GM11168 (cell line): ENCODE results near the gene TTC39A.
"Not testable (repeated sequence)": the region's sequence is repeated elsewhere in the genome, so short reads cannot be mapped to it uniquely, and the experiment has no call there.

Experiments
- in situ Hi-C: fragments of 300-500 bp; cut with MboI; formaldehyde crosslinking; loops from one replicate; pipeline ENCODE4 v1.12.0; 2022; ENCODE audit warnings: low sequenced_read_pairs; ENCODE audit not compliant: unreplicated experiment

TTC39A gene

GRCh38 chr1:51341876-51342496 lies 11.6 kb upstream of the TTC39A start:
- in situ Hi-C loops = no loop called here

GRCh38 chr1:51340380-51340779 lies 10.0 kb upstream of the TTC39A start:
- in situ Hi-C loops = no loop called here

GRCh38 chr1:51336711-51337110 lies 6.3 kb upstream of the TTC39A start:
- in situ Hi-C loops = no loop called here

GRCh38 chr1:51336004-51336403 lies 5.6 kb upstream of the TTC39A start:
- in situ Hi-C loops = no loop called here

GRCh38 chr1:51331206-51332100 lies 1.1 kb upstream of the TTC39A start:
- in situ Hi-C loops = no loop called here

GRCh38 chr1:51329443-51330325 lies 678 bp downstream of the TTC39A start:
- in situ Hi-C loops = no loop called here

- in situ Hi-C loops = no loop called here
Observed at GRCh38 chr1:51328926-51329325, 1.4 kb downstream of the TTC39A start.

GRCh38 chr1:51328279-51328678 lies 2.1 kb downstream of the TTC39A start:
- in situ Hi-C loops = no loop called here

GRCh38 chr1:51327386-51327785 lies 3.0 kb downstream of the TTC39A start:
- in situ Hi-C loops = no loop called here

- in situ Hi-C loops = no loop called here
Observed at GRCh38 chr1:51326839-51327238, 3.5 kb downstream of the TTC39A start.

GRCh38 chr1:51325878-51326755 lies 4.2 kb downstream of the TTC39A start:
- in situ Hi-C loops = no loop called here

GRCh38 chr1:51325391-51325790 lies 5.0 kb downstream of the TTC39A start:
- in situ Hi-C loops = no loop called here

- in situ Hi-C loops = not testable (repeated sequence)
Observed at GRCh38 chr1:51325011-51325385, 5.4 kb downstream of the TTC39A start.

GRCh38 chr1:51324251-51325010 lies 5.9 kb downstream of the TTC39A start:
- in situ Hi-C loops = no loop called here

- in situ Hi-C loops = no loop called here
Observed at GRCh38 chr1:51323778-51324177, 6.6 kb downstream of the TTC39A start.

- in situ Hi-C loops = no loop called here
Observed at GRCh38 chr1:51322417-51323101, 7.8 kb downstream of the TTC39A start.

GRCh38 chr1:51321924-51322280 lies 8.5 kb downstream of the TTC39A start:
- in situ Hi-C loops = no loop called here
